ENCODE data around the gene RTEL1. TPM values are rescaled to one million over a fixed set of nuclear protein-coding genes. Genes with fewer than 3 reads are reported as not detected.
"Not testable (repeated sequence)": the region's sequence is repeated elsewhere in the genome, so short reads cannot be mapped to it uniquely, and the experiment has no call there.

The RTEL1 gene
- total RNA-seq, 1 donor from 2014 or later = 20.4 TPM

- no peaks in the 10 kb centered on the region for H3K36me3 Mint-ChIP-seq (ENCODE audit: low read depth)
- H3K27ac Mint-ChIP-seq (ENCODE audit: unreplicated experiment) = no peak overlapping the region
- no peaks in the 10 kb centered on the region for H3K27me3 Mint-ChIP-seq (ENCODE audit: low read depth)
- DNase-seq (ENCODE audit: low spot score) = no peak
- H3K9me3 Mint-ChIP-seq (ENCODE audit: low read depth) = no peaks in the 10 kb centered on the region
- H3K4me3 Mint-ChIP-seq (ENCODE audit: unreplicated experiment) = no peak overlapping the region
- H3K4me1 Mint-ChIP-seq (ENCODE audit: low read depth) = peaks cover 4% of the 10 kb centered on the region
- TF ChIP-seq CTCF (IDR thresholded peaks at IDR 0.05) = no peak
These were observed 9.1 kb upstream of the RTEL1 start for GRCh38 chr20:63648895-63649589.

- not testable (repeated sequence) for H3K27me3 Mint-ChIP-seq (ENCODE audit: low read depth); H3K36me3 Mint-ChIP-seq (ENCODE audit: low read depth); H3K27ac Mint-ChIP-seq (ENCODE audit: unreplicated experiment); H3K4me3 Mint-ChIP-seq (ENCODE audit: unreplicated experiment); H3K9me3 Mint-ChIP-seq (ENCODE audit: low read depth); H3K4me1 Mint-ChIP-seq (ENCODE audit: low read depth); DNase-seq (ENCODE audit: low spot score)
These were observed 7.6 kb upstream of the RTEL1 start for GRCh38 chr20:63650486-63650885.

- H3K27ac Mint-ChIP-seq (ENCODE audit: unreplicated experiment) = no peak overlapping the region
- H3K4me3 Mint-ChIP-seq (ENCODE audit: unreplicated experiment) = peak overlapping the region; percentile 65
- H3K36me3 Mint-ChIP-seq (ENCODE audit: low read depth) = no peaks in the 10 kb centered on the region
- TF ChIP-seq CTCF (IDR thresholded peaks at IDR 0.05) = no peak
- peaks cover 4% of the 10 kb centered on the region for H3K4me1 Mint-ChIP-seq (ENCODE audit: low read depth)
- no peaks in the 10 kb centered on the region for H3K27me3 Mint-ChIP-seq (ENCODE audit: low read depth)
- DNase-seq (ENCODE audit: low spot score) = no peak
- no peaks in the 10 kb centered on the region for H3K9me3 Mint-ChIP-seq (ENCODE audit: low read depth)
These were observed 6.2 kb upstream of the RTEL1 start for GRCh38 chr20:63651942-63652191.

GRCh38 chr20:63652192-63652980, 5.7 kb upstream of the RTEL1 start:
- Mint-ChIP-seq H3K27me3 (ENCODE audit: low read depth) (no peaks in the 10 kb centered on the region), H3K4me1 (ENCODE audit: low read depth) (peaks cover 4% of the 10 kb centered on the region), H3K4me3 (ENCODE audit: unreplicated experiment) (peak overlapping the region; percentile 65), H3K9me3 (ENCODE audit: low read depth) (no peaks in the 10 kb centered on the region), H3K36me3 (ENCODE audit: low read depth) (no peaks in the 10 kb centered on the region), H3K27ac (ENCODE audit: unreplicated experiment) (no peak overlapping the region)
- DNase-seq (ENCODE audit: low spot score) = no peak
- peak; percentile 31 for TF ChIP-seq CTCF (IDR thresholded peaks at IDR 0.05)

GRCh38 chr20:63653041-63653973, 4.8 kb upstream of the RTEL1 start, which contains the start of gene STMN3:
STMN3 (minus strand) TSS chr20:63653424; CDS start chr20:63653345, 79 bp downstream.
- no peaks in the 10 kb centered on the region for H3K9me3 Mint-ChIP-seq (ENCODE audit: low read depth)
- H3K27ac Mint-ChIP-seq (ENCODE audit: unreplicated experiment) = no peak within 1 kb of the TSS
- H3K36me3 Mint-ChIP-seq (ENCODE audit: low read depth) = no peaks in the 10 kb centered on the region

More at GRCh38 chr20:63653041-63653973, 4.8 kb upstream of the RTEL1 start, which contains the start of gene STMN3:
- peaks cover 10% of the 10 kb centered on the region for H3K4me1 Mint-ChIP-seq (ENCODE audit: low read depth)
- no peaks in the 10 kb centered on the region for H3K27me3 Mint-ChIP-seq (ENCODE audit: low read depth)
- no peak for TF ChIP-seq CTCF (IDR thresholded peaks at IDR 0.05)
- H3K4me3 Mint-ChIP-seq (ENCODE audit: unreplicated experiment) = peak within 1 kb of the TSS; percentile 65
- no peak for DNase-seq (ENCODE audit: low spot score)
